H9 (cell line): ENCODE results near the gene RXFP1. TPM values are rescaled to one million over a fixed set of nuclear protein-coding genes. Genes with fewer than 3 reads are reported as not detected.
"Not testable (repeated sequence)": the region's sequence is repeated elsewhere in the genome, so short reads cannot be mapped to it uniquely, and the experiment has no call there.

Experiments
- DNase-seq: peaks from one replicate; pipeline ENCODE4 v3.0.0-alpha.2; 2017
- H2AFZ ChIP-seq: one replicate; pipeline ENCODE4 v1.6.1; 2013; ENCODE audit warnings: mild to moderate bottlenecking, low read length, control low read depth, moderate library complexity
- H2AK5ac ChIP-seq: 2 replicates; pipeline ENCODE4 v1.6.1; 2013; ENCODE audit warnings: low read length, control low read depth, mixed read lengths; ENCODE audit not compliant: insufficient read length
- H2BK120ac ChIP-seq: one replicate; pipeline ENCODE4 v1.6.1; 2013; ENCODE audit warnings: low read depth, mild to moderate bottlenecking, low read length, control low read depth, inconsistent platforms; ENCODE audit not compliant: poor library complexity, severe bottlenecking
- H2BK12ac ChIP-seq: 2 replicates; pipeline ENCODE4 v1.6.1; 2013; ENCODE audit warnings: low read length, control low read depth, mixed read lengths, low read depth; ENCODE audit not compliant: insufficient read length
- H2BK15ac ChIP-seq: 2 replicates; pipeline ENCODE4 v1.6.1; 2013; ENCODE audit warnings: low read depth, low read length, control low read depth
- H2BK20ac ChIP-seq: one replicate; pipeline ENCODE4 v1.6.1; 2013; ENCODE audit warnings: low read depth, mild to moderate bottlenecking, low read length, control low read depth, inconsistent platforms; ENCODE audit not compliant: poor library complexity, severe bottlenecking
- H2BK5ac ChIP-seq: 2 replicates; pipeline ENCODE4 v1.6.1; 2013; ENCODE audit warnings: low read length, control low read depth, mixed read lengths; ENCODE audit not compliant: insufficient read length
- H3K14ac ChIP-seq: 2 replicates; pipeline ENCODE4 v1.6.1; 2013; ENCODE audit warnings: low read length, control low read depth; ENCODE audit not compliant: insufficient read depth
- H3K18ac ChIP-seq: 2 replicates; pipeline ENCODE4 v1.6.1; 2013; ENCODE audit warnings: low read depth, mild to moderate bottlenecking, mixed read lengths, low read length, control low read depth; ENCODE audit not compliant: insufficient read length
- H3K23ac ChIP-seq: 2 replicates; pipeline ENCODE4 v1.6.1; 2013; ENCODE audit warnings: low read length, control low read depth, mixed read lengths, low read depth; ENCODE audit not compliant: insufficient read length
- H3K23me2 ChIP-seq: 2 replicates; pipeline ENCODE4 v1.6.1; 2013; ENCODE audit warnings: low read depth, mild to moderate bottlenecking, mixed read lengths, low read length, control low read depth; ENCODE audit not compliant: insufficient read length, poor library complexity, severe bottlenecking
- H3K27ac ChIP-seq: 2 replicates; pipeline ENCODE4 v1.5.1; 2013; ENCODE audit warnings: low read length, control low read depth, mixed read lengths, low read depth; ENCODE audit not compliant: insufficient read length
- H3K27me3 ChIP-seq: 2 replicates; pipeline ENCODE4 v1.6.1; 2013; ENCODE audit warnings: low read length, control low read depth, inconsistent platforms; ENCODE audit not compliant: insufficient read depth
- H3K4ac ChIP-seq: 2 replicates; pipeline ENCODE4 v1.6.1; 2013; ENCODE audit warnings: low read depth, mild to moderate bottlenecking, control low read depth, inconsistent platforms, low read length, moderate library complexity
- H3K4me1 ChIP-seq: 2 replicates; pipeline ENCODE4 v1.6.1; 2013; ENCODE audit warnings: low read length, control low read depth, inconsistent platforms; ENCODE audit not compliant: insufficient read depth
- H3K4me2 ChIP-seq: 2 replicates; pipeline ENCODE4 v1.6.1; 2013; ENCODE audit warnings: low read length, control low read depth, mixed read lengths; ENCODE audit not compliant: insufficient read length, insufficient read depth
- H3K56ac ChIP-seq: 2 replicates; pipeline ENCODE4 v1.6.1; 2013; ENCODE audit warnings: low read depth, mild to moderate bottlenecking, mixed read lengths, low read length, control low read depth; ENCODE audit not compliant: insufficient read length
- H3K79me1 ChIP-seq: 2 replicates; pipeline ENCODE4 v1.6.1; 2013; ENCODE audit warnings: low read depth, mild to moderate bottlenecking, moderate library complexity, low read length, control low read depth, inconsistent platforms; ENCODE audit not compliant: insufficient read depth, poor library complexity, severe bottlenecking
- H3K79me2 ChIP-seq: 2 replicates; pipeline ENCODE4 v1.6.1; 2013; ENCODE audit warnings: low read length, control low read depth, inconsistent platforms; ENCODE audit not compliant: insufficient read depth
- H3K9ac ChIP-seq: 2 replicates; pipeline ENCODE4 v1.6.1; 2013; ENCODE audit warnings: low read length, control low read depth, mixed read lengths; ENCODE audit not compliant: insufficient read length; ENCODE audit errors: extremely low read depth
- H3K9me3 ChIP-seq: one replicate; pipeline ENCODE4 v1.6.1; 2013; ENCODE audit warnings: low read depth, low read length, inconsistent platforms; ENCODE audit not compliant: control insufficient read depth
- H3T11ph ChIP-seq: one replicate; pipeline ENCODE4 v1.6.1; 2013; ENCODE audit warnings: mild to moderate bottlenecking, low read length, control low read depth, inconsistent platforms
- H4K20me1 ChIP-seq: one replicate; pipeline ENCODE4 v1.6.1; 2013; ENCODE audit not compliant: control insufficient read depth, insufficient read length, insufficient read depth
- H4K5ac ChIP-seq: 2 replicates; pipeline ENCODE4 v1.6.1; 2013; ENCODE audit warnings: low read depth, mild to moderate bottlenecking, mixed read lengths, low read length, control low read depth; ENCODE audit not compliant: insufficient read length
- H4K8ac ChIP-seq: replicated peaks from 2 replicates; pipeline ENCODE4 v1.6.1; 2013; ENCODE audit warnings: low read length, control low read depth, mixed read lengths, low read depth; ENCODE audit not compliant: insufficient read length
- H4K91ac ChIP-seq: 2 replicates; pipeline ENCODE4 v1.6.1; 2013; ENCODE audit warnings: low read depth, mild to moderate bottlenecking, moderate library complexity, mixed read lengths, low read length, control low read depth; ENCODE audit not compliant: insufficient read length
- H3K27ac Mint-ChIP-seq, 3 experiments: 2 replicates in 2 of 3; 3 replicates in 1 of 3; pipeline ENCODE4 v1.8.0; 2020 to 2021; ENCODE audit warnings: mixed read lengths in 3 of 3, mild to moderate bottlenecking in 1 of 3, moderate library complexity in 1 of 3
- H3K27me3 Mint-ChIP-seq: 2 replicates; pipeline ENCODE4 v1.8.0; 2021; ENCODE audit warnings: low read depth, mild to moderate bottlenecking, moderate library complexity, mixed read lengths
- H3K36me3 Mint-ChIP-seq, 3 experiments: 2 replicates in 2 of 3; 3 replicates in 1 of 3; pipeline ENCODE4 v1.8.0; 2020 to 2021; ENCODE audit warnings: low read depth in 3 of 3, mixed read lengths in 3 of 3; ENCODE audit not compliant: insufficient read depth in 1 of 3
- H3K4me1 Mint-ChIP-seq, 2 experiments: 2 replicates each; pipeline ENCODE4 v1.8.0; 2020; ENCODE audit warnings: mixed read lengths in 2 of 2
- H3K4me3 Mint-ChIP-seq, 2 experiments: 2 replicates in 1 of 2; 3 replicates in 1 of 2; pipeline ENCODE4 v1.8.0; 2020 to 2021; ENCODE audit warnings: mild to moderate bottlenecking in 2 of 2, mixed read lengths in 2 of 2, moderate library complexity in 1 of 2
- H3K9me3 Mint-ChIP-seq, 2 experiments: 2 replicates in 1 of 2; 3 replicates in 1 of 2; pipeline ENCODE4 v1.8.0; 2020; ENCODE audit warnings: mild to moderate bottlenecking in 2 of 2, mixed read lengths in 2 of 2, moderate library complexity in 1 of 2
- CTCF ChIP-seq: fragments of 200-600 bp; sonication (generic); conservative IDR thresholded peaks from 3 replicates; pipeline ENCODE4 v1.8.0; 2021; ENCODE audit warnings: antibody characterized with exemption, mild to moderate bottlenecking
- WGBS: extraction: QIAGEN DNeasy Blood & Tissue Kit; methylation state at CpG from one replicate; pipeline ENCODE4 v1.1.7; 2013; ENCODE audit warnings: missing lambda C conversion rate, low lambda C conversion rate, mixed read lengths; ENCODE audit not compliant: insufficient read length; ENCODE audit errors: extremely low coverage; 5-methylcytosine and 5-hydroxymethylcytosine counted together
- total RNA-seq: library from RNA; stranded (reverse); gene quantifications from 2 replicates; pipeline ENCODE4 v1.2.1, GENCODE V29; 2021

Gene RXFP1
- total RNA-seq, 1 experiment from 2014 or later = 0.17 TPM

GRCh38 chr4:158657291-158657690 lies 135.6 kb downstream of the RXFP1 start:
- no peak for TF ChIP-seq CTCF

GRCh38 chr4:158663255-158663654 lies 141.6 kb downstream of the RXFP1 start:
- H4K5ac ChIP-seq, H4K8ac ChIP-seq, H3K27me3 ChIP-seq, H2BK5ac ChIP-seq, H2BK15ac ChIP-seq, H3K27me3 Mint-ChIP-seq, H3K18ac ChIP-seq, H3K9ac ChIP-seq, H3K9me3 Mint-ChIP-seq, H3K4me3 Mint-ChIP-seq, H3K14ac ChIP-seq, DNase-seq, H3K27ac ChIP-seq, H3K23me2 ChIP-seq, H2AFZ ChIP-seq, H2BK20ac ChIP-seq, H2BK12ac ChIP-seq, H3K23ac ChIP-seq, H4K91ac ChIP-seq, H3K9me3 ChIP-seq, H3K79me2 ChIP-seq, H3K4ac ChIP-seq, H3K4me2 ChIP-seq, H2AK5ac ChIP-seq, H3K27ac Mint-ChIP-seq, H3K4me1 ChIP-seq, H4K20me1 ChIP-seq, H3T11ph ChIP-seq, H3K79me1 ChIP-seq, H2BK120ac ChIP-seq, H3K56ac ChIP-seq: not testable (repeated sequence)
- peaks cover 17 to 35% (median 18%) of the 10 kb centered on the region in 3 experiments; a peak in 6 of 7 replicates for H3K36me3 Mint-ChIP-seq
- peaks cover 28 to 29% of the 10 kb centered on the region in 2 experiments for H3K4me1 Mint-ChIP-seq
- WGBS = no CpG with 5 or more reads among the region's 4 CpGs

More at GRCh38 chr4:158657291-158657690, 135.6 kb downstream of the RXFP1 start:
- no peak overlapping the region for H3K56ac ChIP-seq
- H3K27ac ChIP-seq = no peak overlapping the region
- H3K4ac ChIP-seq = no peak overlapping the region
- H2BK15ac ChIP-seq = no peak overlapping the region
- H3K14ac ChIP-seq = no peak overlapping the region
- H2AK5ac ChIP-seq = no peak overlapping the region
- H4K5ac ChIP-seq = no peak overlapping the region
- H4K20me1 ChIP-seq = no peaks in the 10 kb centered on the region
- H4K8ac ChIP-seq = no peak overlapping the region
- peaks cover 38 to 39% of the 10 kb centered on the region in 2 experiments for H3K4me1 Mint-ChIP-seq
- no peak for DNase-seq
- H2BK120ac ChIP-seq = no peak overlapping the region
- no peaks in the 10 kb centered on the region for H3K27me3 ChIP-seq
- no CpG with 5 or more reads among the region's 11 CpGs for WGBS
- no peak overlapping the region for H2BK5ac ChIP-seq
- no peak overlapping the region for H4K91ac ChIP-seq
- no peaks in the 10 kb centered on the region for H3K9me3 ChIP-seq
- H3K27ac Mint-ChIP-seq = no peak overlapping the region
- no peak overlapping the region for H3K4me2 ChIP-seq
- H2BK20ac ChIP-seq = no peak overlapping the region
- H3K23ac ChIP-seq = no peak overlapping the region
- peaks cover 6% of the 10 kb centered on the region for H3K27me3 Mint-ChIP-seq
- no peaks in the 10 kb centered on the region for H3K79me1 ChIP-seq
- no peak overlapping the region for H3K4me3 Mint-ChIP-seq
- H2BK12ac ChIP-seq = no peak overlapping the region
- peaks cover 3% of the 10 kb centered on the region; the same call in 1 of the 2 replicates for H3K4me1 ChIP-seq
- H3K79me2 ChIP-seq = no peaks in the 10 kb centered on the region
- H3T11ph ChIP-seq = no peak overlapping the region
- no peaks in the 10 kb centered on the region for H3K23me2 ChIP-seq
- no peak overlapping the region for H2AFZ ChIP-seq
- H3K9ac ChIP-seq = no peak overlapping the region
- H3K9me3 Mint-ChIP-seq = peaks cover 4 to 8% of the 10 kb centered on the region in 2 experiments
- peaks cover 2 to 12% (median 5%) of the 10 kb centered on the region in 3 experiments; a peak in 2 of 7 replicates for H3K36me3 Mint-ChIP-seq
- H3K18ac ChIP-seq = no peak overlapping the region
